ENCODE data around the gene RETSAT.
A peak's percentile ranks its signal among the peaks of the same experiment; 100 is the strongest.
"Not testable (repeated sequence)": the region's sequence is repeated elsewhere in the genome, so short reads cannot be mapped to it uniquely, and the experiment has no call there.

The RETSAT gene

GRCh38 chr2:85330839-85331636 is 23.3 kb downstream of the RETSAT start:
- Histone ChIP-seq H3K36me3 (no peaks in the 10 kb centered on the region), H3K9me3 (no peaks in the 10 kb centered on the region), H3K4me1 (no peaks in the 10 kb centered on the region), H3K4me3 (ENCODE audit: low read depth, low read length) (no peak overlapping the region), H3K27me3 (no peaks in the 10 kb centered on the region)
- no peak for TF ChIP-seq CTCF (IDR thresholded peaks at IDR 0.05; ENCODE audit: low read depth, low read length)
- no peak for DNase-seq

DNA sequence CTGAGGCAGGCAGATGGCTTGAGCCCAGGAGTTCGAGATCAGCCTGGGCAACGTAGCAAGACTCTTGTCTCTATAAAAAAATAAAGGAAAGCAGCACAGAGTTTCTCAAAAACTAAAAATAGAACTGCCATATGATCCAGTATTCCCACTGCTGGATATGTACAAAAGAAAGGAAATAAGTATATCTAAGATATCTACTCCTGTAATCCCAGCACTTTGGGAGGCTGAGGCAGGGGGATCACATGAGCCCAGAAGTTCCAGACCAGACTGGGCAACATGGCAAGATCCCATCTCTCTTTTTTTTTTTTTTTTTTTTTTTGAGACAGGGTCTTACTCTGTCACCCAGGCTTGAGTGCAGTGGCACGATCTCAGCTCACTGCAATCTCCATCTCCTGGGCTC is 24.6 kb downstream of the RETSAT start:
- H3K36me3 ChIP-seq; H3K27me3 ChIP-seq; H3K4me3 ChIP-seq (ENCODE audit: low read depth, low read length); H3K4me1 ChIP-seq; H3K9me3 ChIP-seq; DNase-seq: not testable (repeated sequence)

- TF ChIP-seq CTCF (IDR thresholded peaks at IDR 0.05; ENCODE audit: low read depth, low read length) = no peak
- Histone ChIP-seq H3K4me3 (ENCODE audit: low read depth, low read length) (no peak overlapping the region), H3K4me1 (no peaks in the 10 kb centered on the region), H3K9me3 (no peaks in the 10 kb centered on the region), H3K27me3 (no peaks in the 10 kb centered on the region), H3K36me3 (0 out of 2 replicates have a peak, but pooled peaks cover 5% of the 10 kb centered on the region)
- DNase-seq = no peak
Measured at GRCh38 chr2:85329181-85329651, 25.1 kb downstream of the RETSAT start.

- TF ChIP-seq CTCF (IDR thresholded peaks at IDR 0.05; ENCODE audit: low read depth, low read length) = no peak
- peak; percentile 89 for DNase-seq
- Histone ChIP-seq H3K36me3 (peaks cover 16% of the 10 kb centered on the region), H3K27me3 (no peaks in the 10 kb centered on the region), H3K9me3 (no peaks in the 10 kb centered on the region), H3K4me3 (ENCODE audit: low read depth, low read length) (peak within 1 kb of the TSS; percentile 81), H3K4me1 (no peaks in the 10 kb centered on the region)
Measured at GRCh38 chr2:85327822-85328617, 26.3 kb downstream of the RETSAT start, which contains the start of gene TGOLN2. TSS of gene TGOLN2 (minus strand) at chr2:85327989. CDS start at chr2:85327962, 27 bp downstream.

DNA sequence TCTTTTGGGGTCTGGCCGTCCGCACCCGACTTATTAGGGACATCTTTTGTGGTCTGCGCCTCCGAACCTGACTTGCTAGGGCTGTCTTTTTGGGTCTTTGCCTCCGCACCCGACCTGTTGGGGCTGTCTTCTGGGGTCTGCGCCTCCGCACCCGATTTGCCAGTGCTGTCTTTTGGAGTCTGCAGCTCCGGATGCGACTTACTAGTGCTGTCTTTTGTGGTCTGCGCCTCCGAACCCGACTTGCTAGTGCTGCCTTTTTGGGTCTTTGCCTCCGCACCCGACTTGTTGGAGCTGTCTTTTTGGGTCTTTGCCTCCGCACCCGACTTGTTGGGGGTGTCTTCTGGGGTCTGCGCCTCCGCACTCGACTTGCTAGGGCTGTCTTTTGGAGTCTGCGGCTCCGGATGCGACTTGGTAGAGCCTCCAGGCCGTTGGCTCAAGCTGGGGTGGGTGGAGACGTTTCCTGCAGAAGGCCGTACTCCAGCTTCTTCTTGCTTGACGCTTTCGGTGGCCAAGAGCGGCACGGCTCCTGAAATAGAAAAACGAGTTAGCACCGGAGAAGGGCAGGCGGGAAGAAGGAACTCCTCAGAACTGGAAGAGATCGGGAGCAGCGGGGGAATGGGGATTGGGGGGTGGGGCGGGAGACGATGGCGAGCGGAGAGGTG is 27.0 kb downstream of the RETSAT start:
- no peaks in the 10 kb centered on the region for H3K4me1 ChIP-seq
- H3K4me3 ChIP-seq (ENCODE audit: low read depth, low read length) = peak overlapping the region; percentile 81
- DNase-seq = no peak
- H3K36me3 ChIP-seq = peaks cover 19% of the 10 kb centered on the region
- no peaks in the 10 kb centered on the region for H3K9me3 ChIP-seq
- TF ChIP-seq CTCF (IDR thresholded peaks at IDR 0.05; ENCODE audit: low read depth, low read length) = no peak
- H3K27me3 ChIP-seq = no peaks in the 10 kb centered on the region

DNA sequence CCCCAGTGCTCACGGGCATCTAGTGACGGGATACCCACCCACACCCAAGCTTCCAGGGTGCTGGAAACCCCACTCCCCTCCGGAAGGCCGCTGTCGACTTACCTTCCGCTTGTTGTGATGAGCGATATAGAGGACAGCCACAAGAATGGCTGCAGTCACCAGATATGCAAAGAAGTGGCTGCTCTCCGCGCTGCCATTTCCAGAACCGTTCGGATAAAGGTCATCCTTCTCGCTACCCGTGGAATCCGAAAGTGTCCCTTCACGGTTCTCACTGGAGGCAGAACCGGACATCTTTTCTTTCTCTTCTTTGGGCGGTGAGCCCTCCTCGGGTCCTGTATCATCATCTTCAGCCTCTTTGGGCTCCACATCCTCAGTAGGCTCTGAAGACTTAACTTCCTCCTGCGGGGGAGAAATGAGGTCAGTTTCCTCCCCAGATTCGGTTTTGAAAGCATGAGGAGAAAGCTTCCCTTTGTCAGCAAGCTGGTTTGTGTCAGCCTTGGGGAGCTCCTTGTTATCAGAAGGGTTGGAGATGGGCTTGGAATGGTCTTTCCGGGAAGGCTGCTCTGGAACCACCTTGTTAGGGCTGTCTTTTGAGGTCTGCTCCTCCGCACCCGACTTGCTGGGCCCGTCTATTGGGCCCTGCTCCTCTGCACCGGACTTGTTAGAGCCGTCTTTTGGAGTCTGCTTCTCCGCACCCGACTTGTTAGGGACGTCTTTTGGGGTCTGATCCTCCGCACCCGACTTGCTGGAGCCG is 27.7 kb downstream of the RETSAT start:
- no peaks in the 10 kb centered on the region for H3K4me1 ChIP-seq
- no peak for DNase-seq
- peaks cover 19% of the 10 kb centered on the region for H3K36me3 ChIP-seq
- no peaks in the 10 kb centered on the region for H3K27me3 ChIP-seq
- H3K9me3 ChIP-seq = no peaks in the 10 kb centered on the region
- TF ChIP-seq CTCF (IDR thresholded peaks at IDR 0.05; ENCODE audit: low read depth, low read length) = no peak
- H3K4me3 ChIP-seq (ENCODE audit: low read depth, low read length) = peak overlapping the region; percentile 81
